ENCODE data around the gene ENTR1.

ENTR1 gene

DNA sequence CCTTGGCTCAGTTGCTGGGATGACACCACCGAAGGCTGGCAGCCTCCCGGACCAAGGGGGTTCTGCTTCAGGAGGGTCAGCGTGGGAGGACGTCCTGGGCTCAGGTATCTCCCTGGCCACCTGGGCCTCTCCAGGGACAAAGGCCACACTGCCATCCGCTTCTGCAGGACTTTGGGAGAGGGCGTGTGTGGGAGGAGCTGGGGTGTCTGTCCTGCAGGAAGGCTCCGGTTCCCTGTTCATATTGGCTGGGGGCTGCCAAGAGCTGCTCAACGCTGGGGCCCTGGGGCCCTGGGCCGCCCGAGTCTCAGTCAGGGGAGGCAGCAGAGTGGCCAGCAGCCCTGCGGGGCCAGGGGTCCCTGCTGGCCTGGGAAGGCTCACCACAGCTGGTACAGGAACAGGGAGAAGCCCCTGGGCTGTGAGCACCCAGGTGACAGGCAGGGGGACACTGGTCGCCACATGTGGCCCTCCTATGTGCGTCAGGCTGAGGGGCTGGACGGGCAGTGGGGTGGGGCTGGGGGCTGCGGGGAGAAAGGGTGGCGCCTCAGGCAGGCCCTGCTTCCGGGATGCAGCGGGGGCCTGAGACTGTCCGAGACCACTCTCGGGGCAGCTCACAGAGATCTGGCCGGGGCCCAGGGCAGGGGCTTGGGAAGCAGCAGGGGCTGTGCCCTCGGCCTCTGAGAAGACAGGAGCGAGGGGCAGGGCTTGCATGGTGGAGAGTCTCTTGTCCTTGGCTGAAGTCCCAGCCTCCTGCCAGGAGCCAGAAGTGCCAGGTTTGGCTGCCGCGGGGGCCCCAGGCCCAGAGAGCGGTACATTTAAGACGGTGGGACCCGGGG, 32.0 kb downstream of the ENTR1 start:
- DNase-seq (ENCODE audit: low read depth in 2 of 2, low spot score in 1 of 2): no peak

DNA sequence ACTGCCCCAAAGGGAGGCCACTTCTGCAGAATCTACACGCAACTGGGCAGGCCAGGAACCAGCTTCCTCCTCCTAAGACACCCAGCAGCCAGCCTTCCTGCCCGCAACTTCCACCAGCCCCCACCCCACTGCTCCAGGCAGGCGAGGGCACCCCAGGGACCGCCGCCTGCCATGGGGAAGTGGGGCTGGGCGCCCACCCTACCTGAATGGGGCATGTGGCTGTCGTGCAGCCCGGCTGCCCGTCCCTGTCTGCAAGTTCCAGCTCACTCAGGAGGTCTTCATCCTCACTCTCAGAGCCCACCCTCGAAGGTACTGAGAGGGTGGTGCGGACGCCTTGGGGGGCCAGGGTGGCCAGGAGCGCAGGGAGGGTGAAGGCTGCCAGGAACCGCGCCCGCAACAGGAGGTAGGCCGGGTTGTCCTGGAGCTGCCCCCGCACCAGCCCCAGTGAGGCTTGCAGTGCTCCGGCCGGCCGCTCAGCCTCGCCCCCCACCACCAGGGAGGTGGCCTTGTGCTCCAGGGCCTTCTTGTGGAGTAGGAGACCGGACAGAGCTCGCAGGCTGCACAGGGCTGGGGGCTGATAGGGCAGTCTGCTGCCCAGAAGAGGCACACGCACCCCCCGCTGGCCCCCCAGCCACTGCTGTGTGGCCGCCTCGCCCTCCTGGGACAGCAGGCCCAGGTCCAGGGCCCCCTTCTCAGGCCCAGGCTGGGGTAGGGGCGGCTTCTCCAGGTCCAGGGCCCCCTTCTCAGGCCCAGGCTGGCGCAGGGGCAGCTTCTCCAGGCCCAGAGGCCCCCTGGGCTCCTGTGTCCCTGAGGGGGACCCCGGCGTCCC, 32.9 kb downstream of the ENTR1 start:
- DNase-seq (ENCODE audit: low read depth in 2 of 2, low spot score in 1 of 2): no peak

DNA sequence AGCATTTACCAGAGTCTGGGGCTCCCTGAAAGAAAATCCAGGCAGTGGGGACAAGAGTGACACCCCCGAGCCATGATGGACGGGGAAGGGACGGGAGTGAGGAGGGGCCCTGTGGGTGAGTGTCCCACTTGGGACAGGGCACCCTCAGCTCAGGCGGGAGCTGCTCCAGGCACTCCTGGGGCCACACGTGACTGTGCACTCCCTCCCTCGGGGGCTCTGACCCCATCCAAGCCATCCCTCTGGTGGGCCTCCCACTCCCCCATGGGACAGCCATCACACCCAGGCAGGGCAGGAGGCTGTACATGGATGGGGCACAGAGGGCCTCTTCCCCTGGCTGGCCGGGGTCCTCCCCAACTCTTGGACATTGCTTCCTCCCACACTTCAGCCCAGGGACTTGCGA, 34.0 kb downstream of the ENTR1 start:
- no peak for DNase-seq (ENCODE audit: low read depth in 2 of 2, low spot score in 1 of 2)

DNA sequence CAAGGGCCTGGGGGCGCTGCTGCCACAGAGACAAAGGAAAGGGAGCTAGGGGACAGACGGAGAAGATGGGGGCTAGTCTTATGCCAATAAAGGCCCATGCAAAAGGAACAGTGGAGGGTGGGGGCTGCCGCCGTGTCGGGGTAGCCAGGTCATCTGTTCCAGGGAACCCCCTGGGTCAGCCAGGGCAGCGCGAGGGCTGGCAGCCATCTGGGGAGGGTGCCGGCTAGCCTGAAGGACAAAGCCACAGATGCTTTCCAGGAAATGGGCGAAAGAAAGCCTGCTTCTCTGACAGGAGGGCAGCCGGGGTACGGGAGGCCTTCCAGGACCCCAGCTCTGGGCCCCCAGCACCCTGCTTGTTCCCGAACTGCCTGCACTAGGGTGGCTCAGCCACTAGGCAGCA, 35.3 kb downstream of the ENTR1 start:
- no peak for DNase-seq (ENCODE audit: low read depth in 2 of 2, low spot score in 1 of 2)

DNA sequence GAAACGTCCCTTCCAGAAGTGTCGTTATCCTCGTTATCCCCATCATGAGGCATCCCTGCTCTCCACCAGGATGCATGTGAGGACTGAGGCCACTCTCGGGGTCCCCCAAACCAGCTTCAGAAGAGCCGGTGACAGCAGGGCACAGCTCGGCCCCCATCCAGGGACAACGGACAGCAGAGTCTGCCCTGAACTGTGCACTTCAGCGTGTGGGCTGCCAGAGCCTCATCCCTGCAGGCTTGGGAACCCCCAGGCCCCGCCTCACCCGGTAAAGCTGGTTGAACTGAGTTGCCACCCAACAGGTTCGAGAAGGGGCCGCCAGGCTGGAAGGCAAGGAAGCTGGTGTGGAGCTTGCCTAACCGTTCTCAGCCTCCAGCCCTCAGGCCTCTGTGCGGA, 36.2 kb downstream of the ENTR1 start:
- DNase-seq (ENCODE audit: low read depth in 2 of 2, low spot score in 1 of 2): no peak

DNA sequence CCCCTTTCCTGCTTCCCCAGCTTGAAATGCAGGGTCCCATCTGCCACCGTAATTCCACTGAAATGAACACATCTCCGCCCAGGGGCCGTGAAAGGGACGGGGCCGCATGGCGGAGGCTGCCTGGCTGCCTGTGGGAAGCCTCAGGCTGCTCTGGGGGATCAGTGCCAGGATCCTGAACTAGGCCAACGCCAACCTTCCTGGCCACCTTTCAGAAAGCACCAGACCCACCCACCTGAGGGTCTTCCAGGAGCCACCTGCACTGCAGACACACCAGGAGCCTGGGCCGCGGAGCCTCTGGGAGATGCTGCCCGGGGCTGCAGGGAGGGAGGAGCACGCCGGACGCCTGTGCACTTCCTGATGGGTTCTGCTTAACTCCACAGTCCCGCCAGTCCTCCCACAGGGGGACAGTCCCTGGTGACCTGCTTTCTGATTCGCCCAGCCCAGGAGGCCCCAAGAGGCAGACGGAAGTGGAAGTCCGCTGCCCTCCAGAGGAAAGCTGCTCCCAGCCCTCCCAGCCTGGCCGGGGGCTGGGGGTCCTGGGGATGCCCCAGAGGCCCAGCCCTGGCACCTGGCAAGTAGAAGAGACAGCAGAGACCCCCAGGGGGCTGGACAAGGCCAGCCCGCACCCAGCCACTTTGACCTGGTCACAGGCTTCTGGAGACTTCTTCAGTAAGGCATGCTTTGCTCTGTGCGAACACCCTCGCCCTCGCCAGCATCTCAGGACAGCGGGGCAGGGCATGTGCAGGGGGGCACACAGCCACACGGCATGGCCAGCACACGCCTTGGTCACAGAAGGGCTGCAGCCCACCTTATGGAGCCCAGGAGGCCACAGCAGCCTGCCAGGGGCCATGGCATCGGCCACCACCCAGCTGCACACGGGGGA, 36.9 kb downstream of the ENTR1 start, which contains the start of gene CARD9:
TSS of gene CARD9 (minus strand) at position 370 of the 883 bp plus-strand sequence. CDS start 1,591 bp downstream, outside the sequence.
- no peak for DNase-seq (ENCODE audit: low read depth in 2 of 2, low spot score in 1 of 2)

DNA sequence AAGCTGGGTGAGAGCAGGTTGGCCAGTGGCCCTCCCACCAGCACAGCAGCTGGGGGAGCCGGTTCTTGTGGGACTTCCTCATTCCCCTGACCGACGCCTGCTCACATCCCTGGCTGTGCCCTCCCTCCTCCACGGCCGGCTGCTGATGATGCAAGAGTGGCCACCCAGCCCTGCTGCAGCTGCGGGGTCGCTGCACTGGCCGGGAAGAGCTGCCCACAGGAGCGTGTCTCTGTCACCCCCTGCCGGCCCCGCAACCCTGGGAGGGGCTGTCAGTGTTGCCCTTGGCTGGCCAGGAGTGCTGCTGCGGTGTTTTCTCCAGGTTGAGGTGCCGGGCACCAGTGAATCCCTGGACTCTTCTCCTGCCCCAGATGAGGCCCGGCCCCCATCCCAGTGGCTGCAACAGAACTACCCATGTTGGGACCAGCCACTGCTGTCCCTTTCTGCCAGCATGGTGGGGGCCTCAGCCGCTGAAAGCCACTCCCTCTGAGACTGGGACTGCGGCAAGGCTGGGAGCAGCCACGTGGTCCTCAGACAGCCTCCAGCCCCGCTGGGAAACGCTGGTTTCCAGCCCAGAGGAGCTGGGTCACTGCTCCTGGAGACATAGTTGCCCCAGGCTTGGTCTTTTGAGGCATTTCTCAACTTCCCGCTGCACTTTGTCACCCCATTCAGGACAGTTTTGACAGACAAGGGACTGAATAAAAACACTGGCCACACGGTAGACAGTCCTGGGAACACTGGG, 37.7 kb downstream of the ENTR1 start:
- no peak for DNase-seq (ENCODE audit: low read depth in 2 of 2, low spot score in 1 of 2)

DNA sequence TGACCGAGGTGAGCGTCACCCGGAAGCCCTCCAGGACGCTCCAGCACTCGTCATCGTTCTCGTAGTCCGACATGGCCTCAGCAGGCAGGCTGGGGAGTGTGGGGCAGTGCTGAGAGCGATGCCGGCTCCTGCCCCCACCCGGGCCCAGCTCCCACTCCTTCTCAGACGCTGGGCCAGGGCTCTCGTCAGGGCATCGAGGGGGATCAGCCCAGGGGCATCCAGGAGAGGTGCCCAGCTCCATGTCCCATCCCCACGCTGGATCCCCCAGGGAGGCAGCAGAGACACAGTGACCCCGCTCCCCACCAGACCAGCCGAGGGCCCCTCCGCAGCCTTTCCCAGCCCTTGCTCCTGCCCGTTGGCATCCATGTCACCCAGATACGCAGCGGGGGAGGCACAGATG, 38.4 kb downstream of the ENTR1 start:
- no peak for DNase-seq (ENCODE audit: low read depth in 2 of 2, low spot score in 1 of 2)

DNA sequence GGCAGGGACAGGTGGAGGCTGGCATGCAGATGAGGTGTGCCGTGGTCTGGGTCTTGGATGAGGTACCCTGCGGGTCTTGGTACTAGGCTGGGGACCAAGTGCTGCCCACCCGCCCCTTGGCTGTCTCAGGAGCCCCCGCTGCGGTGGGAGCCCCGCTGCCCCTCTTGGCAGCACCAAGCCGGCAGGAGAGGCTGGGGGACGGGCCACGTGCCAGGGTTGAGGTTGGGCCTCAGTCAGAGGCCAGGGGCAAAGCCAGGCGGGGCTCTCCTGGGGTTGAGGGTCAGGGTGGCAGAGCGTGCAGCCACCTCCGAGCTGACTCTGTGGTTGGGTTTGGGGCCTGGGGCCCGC, 38.9 kb downstream of the ENTR1 start:
- DNase-seq (ENCODE audit: low read depth in 2 of 2, low spot score in 1 of 2): no peak

DNA sequence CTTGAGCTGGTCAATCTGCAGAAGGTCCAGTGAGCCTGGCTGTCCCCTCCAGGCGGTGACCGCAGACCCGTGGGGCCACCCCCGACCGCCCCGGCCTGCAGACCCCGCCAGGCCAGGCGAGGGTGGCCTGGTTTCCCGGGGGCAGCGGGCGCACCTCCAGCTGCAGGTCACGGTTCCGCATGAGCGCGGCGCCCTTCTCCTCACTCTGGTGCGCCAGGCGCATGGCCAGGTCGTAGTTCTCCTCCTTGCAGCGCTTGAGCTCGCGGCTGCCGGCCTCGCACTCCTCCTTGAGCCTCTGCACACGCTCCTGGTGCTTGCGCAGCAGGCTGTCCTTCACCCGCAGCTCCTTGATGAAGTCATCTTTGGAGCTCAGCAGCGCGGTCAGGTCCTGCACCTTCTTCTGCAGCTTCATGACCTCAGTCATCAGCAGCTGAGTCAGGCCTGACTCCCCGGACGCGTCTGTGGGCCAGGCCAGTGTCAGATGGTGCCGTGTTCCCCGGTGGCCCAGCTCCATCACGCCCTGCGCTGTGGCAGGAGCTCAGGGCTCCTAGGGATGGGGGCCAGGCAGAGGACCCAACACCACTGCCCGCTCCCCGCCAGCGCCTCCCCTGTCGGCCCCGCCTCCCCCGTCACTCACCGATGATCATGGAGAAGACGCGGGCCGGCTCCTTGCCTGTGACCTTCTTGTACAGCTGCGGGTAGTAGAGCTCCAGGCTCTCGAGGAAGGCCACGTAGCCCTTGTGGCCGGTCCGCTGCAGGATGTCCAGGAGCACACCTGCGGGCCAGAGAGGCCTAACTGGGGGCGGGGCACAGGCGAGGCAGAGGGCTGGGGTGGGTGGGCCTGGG, 39.5 kb downstream of the ENTR1 start:
- no peak for DNase-seq (ENCODE audit: low read depth in 2 of 2, low spot score in 1 of 2)

DNA sequence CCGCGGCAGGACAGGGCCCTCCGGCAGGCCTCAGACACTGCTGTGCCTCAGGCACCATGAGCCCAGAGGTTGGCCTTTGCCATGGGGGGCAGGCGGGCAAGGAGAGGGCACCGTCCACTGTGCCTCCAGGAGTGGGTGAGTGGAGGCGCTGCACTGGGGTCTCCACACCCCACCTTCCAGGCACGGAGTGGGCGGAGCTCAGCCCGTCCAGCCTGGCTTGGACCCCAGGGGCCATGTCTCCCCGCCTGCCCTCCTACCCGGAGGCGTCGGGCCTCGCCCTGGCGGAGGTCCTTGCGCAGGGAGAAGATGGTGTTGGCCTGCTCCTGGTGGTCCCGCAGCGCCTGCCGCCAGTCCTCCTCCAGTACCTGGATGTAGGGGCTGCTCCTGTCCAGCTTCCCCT, 40.4 kb downstream of the ENTR1 start:
- DNase-seq (ENCODE audit: low read depth in 2 of 2, low spot score in 1 of 2): no peak

DNA sequence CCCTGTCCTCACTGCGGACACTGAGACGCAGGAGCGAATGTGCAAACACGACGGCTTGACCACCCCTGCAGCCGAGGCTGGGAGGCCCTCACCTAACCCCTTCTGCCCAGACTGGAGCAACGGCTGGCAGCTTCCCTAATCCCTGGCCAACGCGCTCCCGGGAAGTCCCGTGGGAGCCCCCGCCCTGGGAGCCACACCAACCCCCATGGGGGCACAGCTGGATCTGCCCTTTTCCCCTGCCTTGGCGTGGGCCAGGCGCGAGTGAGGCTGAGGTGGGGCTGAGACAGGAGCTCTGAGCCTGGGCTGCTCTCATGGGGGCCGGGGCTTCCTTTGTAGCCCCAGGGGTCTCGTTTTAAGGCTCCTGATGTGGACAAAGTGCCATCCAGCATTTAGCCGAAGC, 42.2 kb downstream of the ENTR1 start:
- DNase-seq (ENCODE audit: low read depth in 2 of 2, low spot score in 1 of 2): no peak

DNA sequence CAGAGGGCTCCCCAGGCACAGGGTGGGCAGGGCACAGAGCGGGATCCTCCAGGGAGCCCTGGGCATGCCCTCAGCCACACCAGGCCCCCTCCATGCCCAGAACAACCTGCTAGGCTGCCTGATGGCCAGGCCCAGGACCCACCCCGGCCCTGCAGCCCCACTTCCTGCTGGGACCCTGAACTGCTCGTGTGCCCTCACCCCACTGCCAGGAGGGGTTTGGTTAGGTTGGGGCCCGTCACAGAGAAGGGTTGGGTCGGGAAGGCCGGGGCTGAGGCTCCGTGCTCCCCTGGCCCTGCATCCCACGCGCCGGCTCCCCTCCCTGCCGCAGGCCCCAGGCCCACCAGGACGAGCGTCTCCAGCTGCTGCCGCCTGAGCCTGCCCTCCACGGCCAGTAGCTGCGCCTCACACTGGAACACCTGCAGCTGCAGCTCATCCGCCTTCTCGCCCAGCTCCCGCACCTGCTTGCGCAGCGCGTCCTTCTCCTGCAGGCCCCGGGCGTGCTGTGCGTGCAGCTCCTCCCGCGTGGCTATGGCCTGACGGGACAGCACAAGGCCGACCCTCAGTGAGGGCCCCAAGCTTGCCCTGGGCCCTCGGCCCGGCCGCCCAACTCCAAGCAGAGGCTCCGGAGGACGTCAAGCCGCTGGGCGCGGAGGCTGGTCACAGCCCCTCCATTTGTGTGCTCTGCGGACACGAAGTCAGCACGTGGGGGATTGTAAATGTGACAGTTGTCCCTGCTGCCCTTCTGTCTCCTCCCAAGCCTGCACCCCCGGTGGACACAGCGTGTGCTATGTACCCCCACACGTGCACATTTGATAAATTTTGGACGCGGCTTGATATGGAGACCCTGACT, 42.9 kb downstream of the ENTR1 start:
- DNase-seq (ENCODE audit: low read depth in 2 of 2, low spot score in 1 of 2): no peak

DNA sequence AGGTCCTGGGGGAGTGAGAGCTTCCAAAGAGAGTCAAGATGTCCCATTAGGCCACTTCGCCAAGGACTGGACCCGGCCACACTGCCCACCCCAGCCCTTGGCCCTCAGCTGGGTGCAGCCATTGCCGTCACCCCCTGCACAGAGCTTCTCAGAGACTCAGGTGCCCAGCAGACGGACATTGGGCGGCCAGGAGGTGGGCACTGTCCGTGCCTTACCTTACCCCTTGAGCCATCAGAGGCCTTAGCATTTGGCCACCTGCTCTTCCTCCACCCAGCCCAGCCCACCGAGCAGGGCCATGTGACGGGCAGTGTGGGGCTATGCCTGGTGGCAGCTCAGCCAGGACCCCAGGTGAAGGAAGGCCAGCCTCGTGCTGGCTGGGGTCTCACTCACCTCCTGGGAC, 43.6 kb downstream of the ENTR1 start:
- no peak for DNase-seq (ENCODE audit: low read depth in 2 of 2, low spot score in 1 of 2)

DNA sequence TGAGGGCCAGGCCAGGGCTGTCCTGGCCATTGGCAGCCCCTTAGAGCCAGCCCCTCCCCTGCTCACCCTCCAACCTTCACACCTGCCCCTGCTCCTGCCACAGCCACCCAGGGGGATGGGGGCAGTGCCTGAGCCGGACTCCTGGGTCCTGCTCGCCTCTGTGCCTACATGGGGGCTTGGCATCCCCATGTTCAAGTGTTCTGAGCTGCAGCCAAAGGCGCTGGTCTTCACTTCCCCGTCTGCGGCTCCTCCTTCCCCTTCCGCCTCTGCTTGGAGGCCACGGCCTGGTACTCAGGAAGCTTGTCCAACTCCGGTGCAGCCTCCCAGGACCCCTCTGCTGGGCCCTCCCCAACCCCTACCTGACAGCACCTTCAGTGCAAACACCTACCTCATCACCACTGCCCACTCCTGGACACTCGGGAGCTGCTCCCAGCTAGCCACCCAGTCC, 44.6 kb downstream of the ENTR1 start:
- DNase-seq (ENCODE audit: low read depth in 2 of 2, low spot score in 1 of 2): no peak

DNA sequence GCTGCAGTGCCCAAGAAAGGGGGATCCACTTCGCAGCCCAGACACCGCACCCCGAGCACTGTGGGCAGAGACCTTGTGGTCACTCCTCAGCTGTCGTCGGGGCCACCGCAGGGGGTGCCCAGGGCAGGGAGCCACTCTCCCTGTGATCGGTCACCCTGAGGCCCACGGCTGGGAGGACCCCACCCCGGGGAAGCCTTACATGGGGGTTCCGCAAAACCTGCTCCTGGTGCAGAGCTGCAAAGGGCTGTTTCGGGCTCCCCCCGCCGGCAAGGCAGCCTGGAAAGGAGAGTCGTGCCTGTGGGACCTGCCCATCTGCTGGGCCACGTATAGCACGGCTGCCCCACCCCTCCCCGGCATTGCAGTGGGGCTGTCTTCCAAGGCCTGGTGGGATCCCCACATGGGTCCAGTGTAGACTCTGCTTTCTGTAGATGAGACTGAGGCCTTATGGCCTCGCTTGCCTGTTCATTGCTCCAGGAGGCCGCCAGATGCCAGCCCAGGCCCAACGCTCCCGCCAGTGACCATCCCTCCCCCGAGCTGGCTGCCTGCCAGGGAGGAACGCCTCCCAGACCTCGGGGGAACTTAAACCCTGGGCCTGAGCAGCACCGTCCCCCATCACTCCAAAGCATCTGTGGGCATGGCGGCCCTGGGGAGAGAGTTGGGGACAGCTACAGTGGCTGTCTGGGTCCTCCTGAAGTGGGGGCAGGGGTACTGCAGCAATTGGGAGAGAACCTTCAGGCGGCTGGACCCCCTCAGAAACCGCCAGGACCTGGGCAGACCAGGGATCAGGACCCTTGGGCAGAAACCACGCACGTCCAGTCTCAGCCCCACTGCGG, 45.3 kb downstream of the ENTR1 start:
- no peak for DNase-seq (ENCODE audit: low read depth in 2 of 2, low spot score in 1 of 2)

DNA sequence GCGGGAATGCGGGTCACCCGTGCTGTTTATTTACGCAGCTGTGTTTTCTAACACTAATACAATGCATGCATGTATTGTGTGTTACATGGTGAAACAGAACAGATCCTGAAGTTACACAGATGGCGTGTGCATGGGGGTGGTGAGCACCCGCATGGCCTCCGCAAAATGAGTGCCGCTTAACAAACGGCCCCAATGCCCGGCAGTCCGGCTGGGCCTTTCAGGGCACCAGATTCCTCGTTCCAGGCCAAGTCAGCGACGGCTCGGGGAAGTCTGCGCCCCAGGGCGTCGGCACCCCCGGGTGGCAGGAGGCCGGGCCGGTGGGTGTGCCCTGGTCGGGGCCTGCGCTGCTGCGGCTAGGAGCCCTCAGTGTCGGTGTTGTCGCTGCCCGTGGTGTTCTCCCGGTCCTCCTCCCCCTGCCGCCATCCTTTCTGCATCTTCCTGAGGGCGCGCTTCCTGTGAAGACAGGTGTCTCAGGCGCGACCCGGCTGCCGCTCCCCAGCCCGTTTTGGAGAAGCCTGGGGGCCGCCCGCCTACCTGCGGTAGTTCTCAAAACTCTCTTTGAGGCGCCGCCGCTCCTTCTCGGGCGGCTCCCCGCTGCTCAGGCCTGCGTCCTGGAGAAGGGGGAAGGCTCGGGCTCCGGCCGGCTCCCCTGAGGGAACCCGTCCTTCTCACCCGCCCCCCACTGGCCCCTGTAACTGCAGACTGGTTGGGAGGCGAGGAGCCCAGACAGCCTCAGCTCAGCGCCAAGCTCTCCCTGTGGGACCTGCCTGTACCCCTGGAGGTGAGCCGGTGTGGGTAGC, 46.3 kb downstream of the ENTR1 start:
- DNase-seq (ENCODE audit: low read depth in 2 of 2, low spot score in 1 of 2): no peak

All from stimulated activated CD8-positive, alpha-beta memory T cell treated with anti-CD3 and anti-CD28 coated beads, Interleukin-4, amount 100 ng/mL, for 1 hour (primary cell).